ENCODE data around the gene ATG101.

DNA sequence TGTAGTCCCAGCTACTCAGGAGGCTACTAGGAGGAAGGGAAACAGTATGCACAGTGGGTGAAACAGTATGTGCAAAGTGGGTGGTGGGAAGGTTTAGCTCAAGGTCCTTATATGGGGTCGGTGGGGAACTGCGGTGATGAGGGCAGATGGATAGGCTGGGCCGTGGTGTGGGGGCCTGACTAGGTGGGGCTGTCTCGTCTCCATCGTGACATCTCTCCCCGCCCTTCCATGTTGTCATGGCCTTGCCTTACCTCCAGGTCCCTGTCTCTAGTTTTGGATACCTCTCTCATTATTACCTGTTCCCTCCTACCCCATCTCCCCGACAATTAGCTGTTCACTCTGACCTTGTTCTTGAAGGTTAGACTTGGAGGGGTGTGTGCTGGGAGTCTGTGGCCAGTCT is 22.9 kb upstream of the ATG101 start:
- TF ChIP-seq CTCF (IDR thresholded peaks at IDR 0.05), result no peak
- no peak for TF ChIP-seq POLR2A (IDR thresholded peaks at IDR 0.05)

Measured in suprapubic skin (tissue), 3 donors.